HG03432 (cell line): ENCODE results near the gene PSMG4.

Source experiments
- ATAC-seq: cut with Tn5 transposase; IDR thresholded peaks from one replicate; pipeline ENCODE4 v1.9.1; 2021; ENCODE audit warnings: mild to moderate bottlenecking, moderate library complexity; ENCODE audit not compliant: unreplicated experiment

PSMG4 gene, protein sequence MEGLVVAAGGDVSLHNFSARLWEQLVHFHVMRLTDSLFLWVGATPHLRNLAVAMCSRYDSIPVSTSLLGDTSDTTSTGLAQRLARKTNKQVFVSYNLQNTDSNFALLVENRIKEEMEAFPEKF

DNA sequence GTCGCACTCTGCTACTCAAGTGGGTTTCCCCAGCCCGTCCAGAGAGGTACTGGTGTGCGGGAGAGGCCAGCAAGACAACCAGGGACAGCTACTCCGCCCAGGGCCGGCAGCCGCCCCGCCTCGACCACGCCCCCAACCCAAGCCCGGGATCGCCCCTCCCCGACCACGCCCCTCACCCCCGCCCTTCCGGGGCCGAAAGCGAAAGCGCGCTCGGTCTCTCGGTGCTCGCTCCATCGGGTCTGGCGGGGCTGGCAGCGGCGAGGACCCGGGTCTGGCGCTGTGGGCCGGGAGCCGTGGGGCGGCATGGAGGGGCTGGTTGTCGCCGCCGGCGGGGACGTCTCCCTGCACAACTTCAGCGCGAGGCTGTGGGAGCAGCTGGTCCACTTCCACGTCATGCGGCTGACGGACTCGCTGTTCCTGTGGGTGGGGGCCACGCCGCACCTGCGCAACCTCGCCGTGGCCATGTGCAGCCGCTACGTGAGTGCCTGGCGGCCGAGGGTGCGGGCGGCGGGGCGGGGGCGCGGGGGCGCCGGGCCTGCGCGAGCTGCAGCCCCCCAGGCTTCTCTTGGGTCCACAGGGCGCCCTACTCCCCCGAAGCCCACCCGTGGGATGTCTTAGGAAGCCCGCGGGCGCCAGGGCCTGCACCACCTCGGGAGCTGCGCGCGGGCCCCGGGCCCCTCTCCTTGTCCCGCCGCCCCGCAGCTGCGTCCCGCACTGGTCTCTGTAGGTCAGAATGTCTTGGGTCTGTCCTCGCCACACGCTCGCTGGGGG is at the start of gene PSMG4:
PSMG4 (plus strand) TSS at position 228 of the 771 bp plus-strand sequence; CDS start at position 304, 76 bp downstream.
- peak; percentile 85 for ATAC-seq

DNA sequence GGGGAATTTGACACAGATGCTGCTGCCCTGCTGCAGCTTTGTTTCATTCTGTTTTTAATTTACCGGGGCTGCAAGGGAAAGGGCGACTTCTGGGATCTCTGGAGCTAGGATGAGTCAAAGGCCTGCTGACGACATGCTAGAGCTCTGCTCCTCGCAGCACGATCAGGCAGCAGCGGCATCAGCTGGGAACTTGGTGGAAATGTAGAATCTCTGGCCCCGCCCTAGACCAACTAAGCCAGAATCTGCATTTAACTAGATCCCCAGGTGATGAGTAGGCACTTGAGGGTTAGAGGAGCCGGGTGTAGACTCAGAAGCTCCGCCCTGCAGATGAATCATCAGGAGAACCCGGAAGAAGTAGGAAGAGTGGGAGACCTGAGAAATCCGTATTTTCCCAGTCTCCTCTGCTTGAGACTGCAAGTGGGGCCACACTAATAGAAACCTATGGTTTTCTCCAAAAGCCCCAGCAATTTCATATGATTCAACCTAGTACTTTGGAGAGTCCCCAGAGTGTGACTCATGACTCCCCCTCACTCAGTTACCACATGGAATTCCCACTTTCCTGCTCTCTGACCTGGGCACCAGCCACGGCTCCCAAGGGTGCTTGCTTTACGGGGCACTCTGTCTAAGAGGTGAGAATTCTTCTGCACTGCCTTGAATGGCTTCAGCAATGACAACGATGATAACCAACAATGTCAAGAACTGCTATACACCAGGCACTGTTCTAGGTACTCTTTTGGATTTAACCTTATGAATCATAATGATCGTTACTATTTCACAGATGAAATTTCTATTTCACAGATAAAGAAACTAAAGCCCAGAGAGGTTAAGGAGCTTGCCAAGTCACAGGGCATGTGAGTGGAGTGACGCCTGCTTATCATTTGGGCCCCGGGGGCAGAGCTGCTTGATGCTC is 49.4 kb upstream of the PSMG4 start:
- peak; percentile 62 for ATAC-seq

DNA sequence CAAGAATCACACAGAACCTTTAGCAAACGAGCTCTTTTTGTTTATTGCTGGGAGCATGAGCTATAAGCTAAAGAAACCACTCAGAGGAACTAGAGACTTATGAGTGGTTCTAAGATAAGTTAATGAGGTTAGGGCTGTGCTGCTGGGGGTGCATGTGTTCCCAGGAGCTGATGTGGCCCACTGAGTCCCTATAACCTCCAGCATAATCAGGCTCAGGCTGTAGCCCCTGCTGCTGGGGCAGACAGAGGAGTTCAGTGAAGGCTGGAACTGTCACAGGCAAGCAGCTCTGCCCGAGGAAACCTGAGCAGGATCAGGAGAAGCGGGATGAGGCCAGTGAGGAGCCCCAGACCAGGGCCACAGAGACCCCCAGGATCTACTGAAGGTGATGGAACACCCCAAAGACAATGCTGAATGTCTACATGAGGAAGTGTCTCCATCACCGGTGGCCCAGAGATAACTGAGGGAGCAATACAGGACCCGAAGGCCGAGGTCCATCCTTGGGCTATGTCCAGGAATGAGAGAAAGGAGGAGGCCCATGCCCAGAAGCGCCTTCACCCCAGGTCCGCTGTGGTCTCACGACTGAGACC is 48.6 kb upstream of the PSMG4 start:
- ATAC-seq: no peak

DNA sequence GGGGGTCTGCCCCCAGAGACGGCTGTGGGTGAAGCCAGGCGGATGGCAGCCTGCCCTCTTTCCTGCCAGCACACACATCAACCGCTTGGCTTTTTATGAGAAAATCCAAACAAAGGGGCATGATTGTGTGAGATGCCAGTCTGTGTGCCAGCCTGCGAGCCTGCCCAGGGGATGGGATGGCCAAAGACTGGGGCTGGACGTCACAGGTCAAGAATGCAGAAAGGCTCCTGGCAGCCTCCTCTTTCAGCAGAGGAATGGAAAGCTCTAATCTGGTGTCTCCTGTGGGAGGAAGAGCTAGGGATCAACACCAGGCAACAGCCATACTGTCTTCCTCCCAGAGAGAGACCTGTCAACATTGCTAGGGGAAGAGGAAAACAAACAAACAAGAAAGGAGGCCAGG is 47.1 kb upstream of the PSMG4 start:
- no peak for ATAC-seq

DNA sequence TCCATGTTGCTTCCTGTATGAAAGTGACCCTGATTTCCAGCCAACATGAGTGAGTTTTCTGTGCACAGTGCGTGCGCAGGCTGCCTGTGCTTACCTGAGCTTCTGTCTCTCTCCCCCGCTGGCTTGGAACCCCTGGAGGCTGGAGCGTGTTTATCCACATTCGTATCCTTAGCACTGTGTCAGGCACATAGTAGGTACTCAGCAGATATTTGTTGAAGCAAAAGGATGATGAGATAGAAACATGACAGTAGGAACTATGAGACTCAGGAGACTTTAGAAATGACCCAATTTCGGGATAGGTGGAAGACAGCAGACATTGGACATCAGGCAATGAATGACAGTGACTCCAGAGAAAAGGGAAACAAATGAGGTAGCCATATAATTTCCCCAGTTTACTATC is 46.5 kb upstream of the PSMG4 start:
- ATAC-seq: no peak

DNA sequence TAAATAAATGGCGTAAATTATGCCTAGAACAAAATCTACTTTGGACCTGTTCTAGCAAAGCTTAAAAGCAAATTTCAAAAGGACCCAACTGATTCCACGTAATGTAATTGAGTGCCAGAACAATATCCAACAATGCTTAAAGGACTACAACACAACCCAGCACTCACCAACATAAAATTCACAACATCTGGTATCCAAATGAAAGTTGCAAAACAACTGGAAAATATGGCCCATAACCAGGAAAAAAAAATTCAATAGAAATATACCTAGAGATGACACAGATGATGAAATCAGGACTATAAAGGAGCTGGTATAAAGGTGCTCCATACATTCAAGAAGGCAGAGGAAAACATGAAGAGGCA is 45.4 kb upstream of the PSMG4 start:
- ATAC-seq: no peak

DNA sequence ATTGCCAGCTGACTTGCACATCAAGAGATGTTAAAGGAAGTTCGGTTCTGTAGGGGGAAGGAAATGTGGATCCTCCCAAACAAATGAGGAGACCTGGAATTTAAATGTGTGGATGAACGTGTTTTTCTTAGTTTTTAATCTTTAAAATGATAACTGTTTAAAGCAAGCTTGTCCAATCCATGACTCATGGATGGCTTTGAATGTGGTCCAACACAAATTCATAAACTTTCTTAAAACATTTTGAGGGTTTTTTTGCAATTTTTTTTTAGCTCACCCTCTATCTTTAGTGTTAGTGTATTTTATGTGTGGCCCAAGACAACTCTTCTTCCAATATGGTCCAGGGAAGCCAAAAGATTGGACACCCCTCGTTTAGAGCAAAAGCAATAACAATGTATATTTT is 43.8 kb upstream of the PSMG4 start:
- ATAC-seq: no peak

DNA sequence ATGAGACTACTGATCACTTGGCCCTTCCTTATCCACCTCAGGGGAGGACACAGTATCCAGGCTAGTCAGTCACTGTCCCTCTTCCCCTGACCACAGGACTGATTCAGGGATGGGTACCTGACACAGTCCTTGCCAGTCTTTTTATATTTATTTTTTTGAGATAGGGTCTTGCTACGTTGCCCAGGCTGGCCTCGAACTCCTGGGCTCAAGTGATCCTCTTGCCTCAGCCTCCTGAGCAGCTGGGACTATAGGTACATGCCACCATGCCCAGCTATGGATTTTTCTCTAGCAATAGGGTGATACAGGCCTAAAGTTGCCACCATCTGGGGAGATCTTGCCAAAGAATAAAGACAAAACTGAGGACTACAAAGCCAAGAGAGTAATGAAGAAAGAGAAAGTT is 41.5 kb upstream of the PSMG4 start:
- ATAC-seq: no peak

DNA sequence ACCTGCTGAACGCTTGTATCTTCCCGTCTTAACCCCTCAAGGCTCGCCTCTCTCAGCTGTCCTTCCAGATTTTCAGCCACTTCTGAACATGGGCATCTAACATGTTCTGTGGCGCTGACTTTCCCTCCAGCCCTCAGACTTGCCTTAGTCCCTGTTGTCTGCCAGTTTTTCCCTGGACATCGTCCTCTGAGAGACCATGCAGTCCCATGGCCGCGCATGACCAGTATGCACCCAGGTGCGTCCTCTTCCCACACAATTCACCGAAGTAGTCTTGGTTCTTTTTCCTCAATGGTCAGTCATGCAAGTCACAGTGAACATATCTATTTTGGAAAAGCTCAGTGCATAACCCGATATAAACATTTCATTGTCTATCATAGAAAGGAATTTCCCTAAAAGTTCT is 40.5 kb upstream of the PSMG4 start:
- ATAC-seq: no peak

DNA sequence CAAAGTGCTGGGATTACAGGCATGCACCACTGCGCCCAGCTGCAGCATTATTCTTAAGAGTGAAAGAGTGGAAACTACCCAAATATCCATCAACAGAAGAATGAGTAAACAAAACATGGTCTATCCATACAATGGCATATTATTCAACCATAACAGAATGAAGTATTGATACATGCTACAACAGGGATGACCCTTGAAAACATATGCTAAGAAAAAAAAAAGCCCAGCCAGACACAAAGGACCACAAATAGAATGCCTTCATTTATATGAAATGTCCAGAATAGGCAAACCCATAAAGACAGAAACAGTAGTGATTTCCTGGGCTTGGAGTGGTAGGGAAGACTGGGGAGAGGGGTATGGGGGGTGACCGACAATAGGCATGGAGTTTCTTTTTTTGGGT is 38.4 kb upstream of the PSMG4 start:
- no peak for ATAC-seq

DNA sequence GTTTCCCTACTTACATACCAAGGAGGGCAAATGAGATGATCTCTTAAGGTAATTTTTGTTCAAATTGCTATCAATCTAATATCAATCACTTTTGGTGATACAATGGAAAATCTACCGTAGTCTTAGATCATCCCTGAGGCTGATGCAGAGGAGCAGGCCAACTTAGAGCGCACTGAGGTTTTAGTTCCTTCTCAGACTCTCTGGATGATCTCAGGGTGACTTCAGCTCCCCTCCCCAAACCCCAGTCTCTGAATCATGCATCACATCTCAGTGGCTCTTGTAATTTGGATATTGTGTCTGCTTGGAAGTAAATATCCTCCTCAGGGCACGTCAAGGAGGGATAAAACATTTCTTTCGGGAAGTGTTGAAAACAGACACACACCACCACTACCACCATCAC is 37.2 kb upstream of the PSMG4 start:
- no peak for ATAC-seq

DNA sequence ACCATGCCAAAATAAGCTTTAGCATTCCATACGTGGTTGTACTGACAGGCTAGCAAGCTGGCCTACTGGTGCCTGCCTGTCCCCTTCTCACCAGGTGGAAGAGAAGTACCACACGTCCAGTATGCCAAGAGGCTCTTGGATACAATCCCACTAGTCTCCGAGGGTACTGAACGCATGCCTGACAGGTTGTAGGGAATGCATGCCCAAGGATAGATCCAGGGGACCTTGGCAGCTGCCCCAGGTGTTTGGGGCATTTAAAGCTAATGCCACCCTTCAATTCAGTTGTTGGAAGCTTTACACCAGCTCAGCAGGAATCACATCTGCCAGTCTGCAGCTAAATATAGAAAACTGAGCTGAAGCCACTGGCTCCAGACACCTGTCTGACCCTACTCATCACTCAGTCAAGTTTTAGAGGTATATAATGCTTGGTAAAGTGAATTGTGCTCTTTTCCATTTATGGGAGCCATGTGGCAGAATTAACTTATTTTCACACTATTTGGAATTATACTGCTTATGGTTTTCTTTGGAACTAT is 36.2 kb upstream of the PSMG4 start:
- ATAC-seq: no peak

DNA sequence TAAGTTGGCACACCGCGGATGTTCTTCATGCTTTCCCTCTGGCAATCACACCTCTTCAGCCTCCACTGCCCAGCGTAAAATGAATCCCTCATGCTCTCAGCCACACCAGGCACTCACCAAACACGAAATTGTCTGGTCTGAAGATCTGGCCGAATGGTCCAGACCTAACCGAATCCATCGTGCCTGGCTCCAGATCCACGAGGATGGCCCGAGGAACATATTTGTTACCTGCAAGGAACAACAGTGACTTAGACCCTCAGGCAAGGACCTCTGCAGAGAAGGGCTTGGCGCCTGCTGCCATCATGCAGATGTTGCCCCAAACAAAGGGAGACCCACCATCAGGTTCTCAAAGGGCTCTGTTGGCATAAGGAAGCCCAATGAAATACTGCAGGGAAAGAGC is 32.7 kb upstream of the PSMG4 start:
- ATAC-seq: no peak

DNA sequence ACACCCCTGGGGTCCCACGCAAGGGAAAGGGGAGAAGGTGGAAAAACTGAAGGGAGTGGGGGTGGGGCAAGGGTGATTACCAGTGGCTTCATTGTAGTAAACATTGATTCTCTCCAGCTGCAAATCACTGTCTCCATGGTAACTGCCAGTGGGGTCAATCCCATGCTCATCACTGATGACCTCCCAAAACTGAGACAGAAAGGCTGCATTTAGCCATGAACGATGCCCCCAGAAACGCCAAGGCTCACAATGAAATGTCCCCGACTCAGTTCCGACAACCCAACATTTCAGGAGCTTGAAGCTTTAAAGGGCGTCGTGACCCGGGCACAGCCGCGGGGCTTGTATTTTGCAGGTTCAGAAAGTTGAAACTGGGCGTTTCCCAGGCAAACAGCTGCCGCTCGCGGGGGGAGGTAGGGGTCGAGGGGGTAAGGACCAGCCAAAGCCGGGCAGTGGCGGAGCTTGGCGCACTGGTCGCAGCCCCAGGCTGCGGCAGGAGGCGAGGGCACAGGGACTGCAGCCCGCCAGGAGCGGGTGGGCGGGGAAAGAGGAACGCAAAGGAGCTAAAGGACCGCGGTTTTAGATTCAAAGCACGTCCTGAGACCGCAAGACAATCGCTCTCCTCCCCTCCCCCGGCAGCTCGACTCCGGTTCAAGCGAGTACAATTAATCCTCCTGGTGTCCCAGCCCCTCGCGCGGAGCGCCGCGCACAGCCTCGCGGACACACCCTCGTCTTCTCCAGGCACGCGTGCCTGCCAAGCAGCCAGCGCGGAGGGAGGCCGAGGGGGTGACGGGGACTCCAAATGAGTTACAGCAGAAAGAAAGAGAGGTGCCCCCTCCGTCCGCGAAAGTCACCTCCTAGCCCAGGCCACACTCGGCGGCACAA is 32.0 kb upstream of the PSMG4 start:
- peak; percentile 30 for ATAC-seq

DNA sequence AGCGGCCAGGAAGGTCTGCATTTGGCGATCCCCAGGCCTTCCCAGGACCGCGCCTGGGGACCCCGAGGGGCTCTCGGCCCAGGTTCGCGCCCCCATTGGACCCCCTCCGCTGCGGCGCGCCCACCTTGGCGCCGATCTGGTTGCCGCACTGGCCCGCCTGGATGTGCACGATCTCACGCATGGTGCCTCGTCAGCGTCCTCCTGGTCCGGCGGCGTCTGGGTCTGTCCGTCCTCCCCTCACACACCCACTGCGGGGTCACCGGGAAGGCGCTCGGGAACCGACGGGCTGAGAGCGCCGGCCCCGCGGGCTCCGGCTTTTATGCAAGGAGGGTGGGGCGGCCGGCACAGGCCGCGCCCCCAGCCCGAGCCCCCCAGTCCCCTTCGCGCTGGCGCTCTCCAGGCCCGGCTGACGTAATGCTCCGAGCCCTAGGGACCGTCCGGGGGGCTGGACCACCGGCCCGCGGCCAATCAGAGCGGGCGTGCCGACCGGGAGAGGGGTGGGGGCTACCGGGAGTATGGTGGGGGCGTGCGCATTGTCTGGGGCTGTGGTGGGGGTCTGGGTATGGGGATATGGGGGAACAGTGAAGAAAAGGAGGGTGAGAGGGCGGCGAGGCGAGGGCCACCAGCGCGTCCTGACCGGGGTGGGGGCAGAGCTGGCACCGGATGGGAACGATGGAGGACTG is 31.2 kb upstream of the PSMG4 start, which contains the start of gene TUBB2B:
TUBB2B (minus strand) TSS at position 291 of the 683 bp plus-strand sequence; CDS start at position 181, 110 bp downstream.
- ATAC-seq: peak; percentile 31

DNA sequence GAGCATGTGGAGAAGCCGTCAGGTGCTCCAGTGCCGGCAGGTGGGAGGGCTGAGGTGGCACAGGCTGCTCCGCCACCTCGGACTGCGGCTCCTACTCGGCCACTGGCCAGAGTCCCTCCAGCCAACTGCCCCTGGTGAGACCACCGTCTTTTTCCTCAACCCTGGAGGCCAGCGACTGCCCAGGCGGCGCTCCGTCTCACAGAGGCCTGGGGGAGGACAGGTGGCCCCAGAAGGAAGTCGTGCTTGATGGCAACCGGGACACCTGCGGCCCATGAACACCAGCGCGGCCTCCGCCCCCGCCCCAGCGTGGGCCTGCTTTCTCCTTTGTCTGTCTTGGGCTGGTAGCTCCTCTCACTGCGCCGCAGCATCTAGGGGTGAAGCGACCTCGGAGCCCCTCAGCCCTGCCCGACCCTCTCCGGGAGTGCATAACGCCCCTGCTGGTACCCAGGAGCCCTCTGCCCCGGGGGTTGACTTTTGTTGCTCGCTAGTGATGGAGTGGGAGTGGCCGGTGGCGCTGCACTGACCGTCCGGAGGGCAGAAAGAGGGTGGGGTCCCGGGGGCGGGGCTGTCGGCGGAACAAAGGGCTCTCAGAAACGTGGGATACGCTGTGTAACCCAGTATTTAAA is 30.6 kb upstream of the PSMG4 start:
- peak; percentile 26 for ATAC-seq

DNA sequence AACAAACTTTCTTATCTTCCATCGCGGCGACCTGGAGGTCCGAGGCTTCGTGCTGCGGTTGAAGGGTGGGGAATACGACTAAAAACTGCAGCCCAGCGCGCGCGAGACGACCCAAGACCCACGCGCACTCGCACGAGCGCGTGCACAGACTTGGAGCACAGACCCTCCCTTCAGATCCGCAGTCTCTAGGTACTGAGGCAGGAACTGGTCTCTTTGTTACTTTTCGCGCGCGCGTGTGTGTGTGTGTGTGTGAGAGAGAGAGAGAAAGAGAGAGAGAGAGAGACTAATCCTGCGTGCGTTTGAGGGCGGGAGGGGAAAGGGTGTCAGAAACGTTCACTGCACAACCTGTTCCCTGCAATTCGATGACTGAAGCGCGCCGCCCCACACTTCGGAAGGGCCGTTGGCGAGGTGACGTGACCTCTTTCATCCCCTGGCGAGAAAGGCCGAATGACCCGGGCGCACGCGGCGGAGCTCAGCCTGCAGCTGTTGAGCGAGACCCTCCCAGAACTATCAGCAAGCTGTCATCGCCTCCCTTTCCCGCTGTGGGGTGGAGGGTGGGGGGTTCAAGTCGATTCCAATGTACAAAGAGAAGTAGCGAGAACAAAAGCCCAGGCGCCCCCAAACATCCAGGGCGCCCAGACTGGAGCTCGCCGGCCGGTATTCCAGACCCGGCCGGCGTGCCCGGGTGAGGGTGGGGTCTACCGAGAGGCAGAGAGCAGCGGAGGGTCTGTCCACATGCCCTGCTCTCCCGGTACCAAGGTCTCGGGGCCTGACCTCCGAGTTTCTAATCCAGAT is 29.8 kb upstream of the PSMG4 start:
- no peak for ATAC-seq

DNA sequence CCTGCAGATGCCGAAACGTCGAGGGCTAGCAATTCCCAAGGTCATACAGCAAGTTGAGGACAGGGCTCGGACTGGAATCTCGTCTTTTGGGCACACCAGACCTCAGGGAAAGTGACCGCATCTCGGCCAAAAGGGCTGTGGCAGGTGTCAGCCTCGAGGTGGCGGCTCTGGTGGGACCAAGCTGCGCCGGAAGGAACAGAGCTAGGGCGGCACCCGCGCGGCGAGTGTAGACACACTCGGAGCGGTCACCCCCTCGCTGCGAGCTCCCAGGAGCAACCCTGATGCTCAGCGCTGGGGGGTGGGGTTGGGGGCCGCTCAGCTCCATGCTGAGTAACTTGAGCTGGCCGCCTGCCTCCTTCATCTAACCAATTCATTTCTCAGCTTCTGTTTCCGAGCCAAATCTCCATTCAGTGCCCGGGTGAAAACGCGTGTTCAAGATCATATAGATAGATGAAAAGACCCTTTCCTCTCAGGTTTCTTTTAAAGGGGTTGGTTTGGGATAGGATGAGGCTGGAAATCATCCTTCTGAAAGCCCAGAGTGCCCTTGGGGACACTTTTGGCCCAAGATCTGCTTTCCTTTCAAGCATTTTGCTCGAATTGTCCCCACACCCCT is 29.1 kb upstream of the PSMG4 start:
- no peak for ATAC-seq
